Lower lobe of right lung (tissue), 2 donors: ENCODE results near the gene SVBP. TPM values are rescaled to one million over a fixed set of nuclear protein-coding genes. Genes with fewer than 3 reads are reported as not detected.

ENCODE experiments used
- ATAC-seq, 2 donors: fragments of 200-7000 bp; cut with Tn5 transposase; one replicate each; pipeline ENCODE4 v1.9.1; 2020 to 2022; ENCODE audit warnings: mild to moderate bottlenecking in 2 of 2, moderate library complexity in 2 of 2
- DNase-seq: peaks from one replicate; pipeline ENCODE4 v3.0.0-alpha.2; 2020
- H3K27ac ChIP-seq: fragments of 200-600 bp; one replicate; pipeline ENCODE4 v1.8.0; 2022
- H3K27me3 ChIP-seq: fragments of 200-600 bp; one replicate; pipeline ENCODE4 v1.8.0; 2022; ENCODE audit warnings: low read depth
- H3K36me3 ChIP-seq: fragments of 200-600 bp; one replicate; pipeline ENCODE4 v1.8.0; 2022; ENCODE audit warnings: mild to moderate bottlenecking
- H3K4me1 ChIP-seq: fragments of 200-600 bp; one replicate; pipeline ENCODE4 v1.8.0; 2022
- H3K4me3 ChIP-seq: fragments of 200-600 bp; one replicate; pipeline ENCODE4 v1.8.0; 2022; ENCODE audit warnings: mild to moderate bottlenecking
- H3K9me3 ChIP-seq: fragments of 200-600 bp; one replicate; pipeline ENCODE4 v1.8.0; 2022
- CTCF ChIP-seq: fragments of 200-600 bp; IDR thresholded peaks from one replicate; pipeline ENCODE4 v1.8.0; 2022; ENCODE audit warnings: antibody characterized with exemption, mild to moderate bottlenecking
- intact Hi-C: fragments of 100-400 bp; cut with DNase I; formaldehyde crosslinking; loops from one replicate; pipeline ENCODE4 v1.11.0; 2022
- total RNA-seq: library from RNA; stranded (reverse); fragmentation: NEBNext Ultra II Directional; extraction: Animal tissue kit (Norgen Biotek cat#: 25700); gene quantifications from one replicate; pipeline ENCODE4 v1.2.1, GENCODE V29; 2021
- donor health status: DM: no; HTN: yes; CAD: no; lungs with severe emphysema.

Gene SVBP
- total RNA-seq, 1 donor from 2014 or later: 20.8 TPM

GRCh38 chr1:42774928-42775526 lies 42.2 kb downstream of the SVBP start:
- H3K27ac ChIP-seq: no peak overlapping the region
- no peaks in the 10 kb centered on the region for H3K27me3 ChIP-seq
- intact Hi-C loops: no loop called here
- H3K36me3 ChIP-seq: peaks cover 69% of the 10 kb centered on the region
- DNase-seq (no peak), ATAC-seq (no peak)
- H3K4me1 ChIP-seq: peaks cover 5% of the 10 kb centered on the region
- H3K9me3 ChIP-seq: no peaks in the 10 kb centered on the region
- TF ChIP-seq CTCF: no peak
- no peak overlapping the region for H3K4me3 ChIP-seq

- ATAC-seq: no peak
- no peak overlapping the region for H3K4me3 ChIP-seq
- intact Hi-C loops: no loop called here
- peaks cover 55% of the 10 kb centered on the region for H3K36me3 ChIP-seq
- H3K27ac ChIP-seq: no peak overlapping the region
- H3K27me3 ChIP-seq: no peaks in the 10 kb centered on the region
- H3K9me3 ChIP-seq: no peaks in the 10 kb centered on the region
- no peak for DNase-seq
- no peak for TF ChIP-seq CTCF
- H3K4me1 ChIP-seq: peaks cover 8% of the 10 kb centered on the region
Observed at GRCh38 chr1:42773420-42773819, 43.8 kb downstream of the SVBP start.

GRCh38 chr1:42769811-42770210 lies 47.4 kb downstream of the SVBP start:
- no peak for DNase-seq
- H3K36me3 ChIP-seq: peaks cover 19% of the 10 kb centered on the region
- H3K27ac ChIP-seq: no peak overlapping the region
- H3K27me3 ChIP-seq: no peaks in the 10 kb centered on the region
- peaks cover 26% of the 10 kb centered on the region for H3K4me1 ChIP-seq
- intact Hi-C loops: no loop called here
- H3K4me3 ChIP-seq: no peak overlapping the region
- no peaks in the 10 kb centered on the region for H3K9me3 ChIP-seq
- ATAC-seq: no peak
- TF ChIP-seq CTCF: no peak

- Histone ChIP-seq H3K27me3 (no peaks in the 10 kb centered on the region), H3K27ac (no peak overlapping the region), H3K9me3 (no peaks in the 10 kb centered on the region), H3K36me3 (peaks cover 3% of the 10 kb centered on the region), H3K4me3 (peak overlapping the region; percentile 98), H3K4me1 (peaks cover 30% of the 10 kb centered on the region)
- intact Hi-C loops: no loop called here
- ATAC-seq (no peak), DNase-seq (no peak)
- no peak for TF ChIP-seq CTCF
Observed at GRCh38 chr1:42768172-42768571, 49.0 kb downstream of the SVBP start.

GRCh38 chr1:42767510-42768000 lies 49.6 kb downstream of the SVBP start:
- ATAC-seq (peak; percentile 55 to 57), DNase-seq (no peak)
- Histone ChIP-seq H3K27me3 (no peaks in the 10 kb centered on the region), H3K36me3 (no peaks in the 10 kb centered on the region), H3K27ac (peak overlapping the region; percentile 94), H3K9me3 (no peaks in the 10 kb centered on the region), H3K4me3 (peak overlapping the region; percentile 98), H3K4me1 (peaks cover 32% of the 10 kb centered on the region)
- peak; percentile 0 for TF ChIP-seq CTCF
- intact Hi-C loops: no loop called here
